Retinal pigment epithelial cell (primary cell): ENCODE measurements around the gene ZNF77.

Source experiments
- DNase-seq: peaks from one replicate; pipeline ENCODE4 v3.0.0-alpha.2; 2010; ENCODE audit warnings: low read depth
- H3K4me3 ChIP-seq: 2 replicates; pipeline ENCODE4 v1.5.1; 2011; ENCODE audit warnings: mild to moderate bottlenecking, low read length, control low read depth, moderate library complexity
- CTCF ChIP-seq: conservative IDR thresholded peaks from 2 replicates; pipeline ENCODE4 v1.5.1; 2011; ENCODE audit warnings: low read depth, low read length, control low read depth, inconsistent platforms

Gene ZNF77

GRCh38 chr19:2986951-2987524, 42.3 kb upstream of the ZNF77 start:
- DNase-seq = no peak
- H3K4me3 ChIP-seq = no peak overlapping the region
- no peak for TF ChIP-seq CTCF

GRCh38 chr19:2984215-2984528, 39.4 kb upstream of the ZNF77 start:
- H3K4me3 ChIP-seq = peak overlapping the region; percentile 19
- no peak for TF ChIP-seq CTCF
- DNase-seq = no peak

GRCh38 chr19:2983351-2984214, 38.8 kb upstream of the ZNF77 start:
- peak overlapping the region; percentile 19 for H3K4me3 ChIP-seq
- DNase-seq = no peak
- TF ChIP-seq CTCF = no peak

- peak; percentile 22 for DNase-seq
- no peak for TF ChIP-seq CTCF
- no peak overlapping the region for H3K4me3 ChIP-seq
These were observed 38.2 kb upstream of the ZNF77 start for GRCh38 chr19:2982983-2983350.

GRCh38 chr19:2982561-2982960, 37.8 kb upstream of the ZNF77 start:
- no peak for DNase-seq
- no peak for TF ChIP-seq CTCF
- no peak overlapping the region for H3K4me3 ChIP-seq

GRCh38 chr19:2981898-2982297, 37.1 kb upstream of the ZNF77 start:
- TF ChIP-seq CTCF = no peak
- no peak overlapping the region for H3K4me3 ChIP-seq
- no peak for DNase-seq

- no peak for TF ChIP-seq CTCF
- no peak overlapping the region for H3K4me3 ChIP-seq
- DNase-seq = no peak
These were observed 34.0 kb upstream of the ZNF77 start for GRCh38 chr19:2978772-2979171.
